GM20000 (cell line): ENCODE measurements around the gene SLC9A7.

Experiments
- DNase-seq: peaks from one replicate; pipeline ENCODE4 v3.0.0; 2012; ENCODE audit warnings: low spot score
- CTCF ChIP-seq: IDR thresholded peaks from 2 replicates; pipeline ENCODE4 v1.5.1; 2012; ENCODE audit warnings: mild to moderate bottlenecking, control low read depth; ENCODE audit errors: extremely low read depth, missing control alignments

Gene SLC9A7

GRCh38 chrX:46574774-46575381 is 184.0 kb downstream of the SLC9A7 start:
- DNase-seq, result peak; percentile 45
- no peak for TF ChIP-seq CTCF

- peak; percentile 68 for DNase-seq
- TF ChIP-seq CTCF, result peak; percentile 1
Observed at GRCh38 chrX:46573892-46574773, 184.8 kb downstream of the SLC9A7 start.

- no peak for TF ChIP-seq CTCF
- peak; percentile 51 for DNase-seq
Observed at GRCh38 chrX:46573331-46573891, 185.5 kb downstream of the SLC9A7 start, which contains the start of gene CHST7. CHST7 (plus strand) TSS chrX:46573765; CDS start chrX:46573932, 167 bp downstream.

- no peak for TF ChIP-seq CTCF
- peak; percentile 45 for DNase-seq
Observed at GRCh38 chrX:46572340-46572936, 186.5 kb downstream of the SLC9A7 start.

GRCh38 chrX:46571423-46572339 is 187.2 kb downstream of the SLC9A7 start:
- TF ChIP-seq CTCF, result no peak
- no peak for DNase-seq

GRCh38 chrX:46569621-46570020 is 189.3 kb downstream of the SLC9A7 start:
- DNase-seq, result no peak
- TF ChIP-seq CTCF, result no peak
